ENCODE data around the gene REC114.

The REC114 gene

GRCh38 chr15:73607843-73608242 lies 164.9 kb downstream of the REC114 start:
- DNase-seq: no peak

DNA sequence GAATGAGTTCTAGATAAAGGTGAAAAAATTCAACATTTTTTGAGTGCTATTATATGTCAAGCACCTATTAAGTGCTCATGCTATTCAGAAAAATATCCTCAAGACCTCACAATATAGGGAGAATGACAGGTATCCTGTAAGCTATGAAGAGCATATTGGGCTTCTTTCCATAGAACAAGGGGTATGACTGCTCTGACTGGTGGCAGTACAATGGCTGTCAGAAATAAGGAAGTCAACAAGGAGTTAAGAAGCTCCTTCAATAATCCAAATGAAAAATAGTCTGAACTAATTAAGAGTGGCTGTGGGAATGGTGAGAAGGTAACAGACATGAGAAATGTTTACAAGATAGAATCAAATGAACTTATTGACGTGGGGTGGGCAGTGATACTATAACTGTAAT lies 165.5 kb downstream of the REC114 start:
- DNase-seq: no peak

DNA sequence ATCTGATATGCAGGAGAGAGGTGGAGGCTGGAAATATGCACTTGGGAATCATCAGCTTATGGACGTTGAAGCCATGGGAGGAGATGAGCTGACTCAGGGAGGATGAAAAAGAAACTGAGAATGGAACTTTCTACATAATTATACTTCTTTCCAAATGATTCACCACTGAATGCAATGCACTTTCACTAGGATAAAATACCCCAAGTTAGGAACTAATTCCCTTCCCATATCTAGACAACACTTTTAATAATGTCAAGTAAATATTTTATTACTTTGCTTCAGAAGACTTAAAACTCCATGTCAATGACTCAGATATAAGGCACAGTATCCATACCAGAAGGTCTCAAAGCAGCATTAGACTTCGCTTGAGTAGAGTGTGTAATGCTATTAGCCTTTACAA lies 166.0 kb downstream of the REC114 start:
- DNase-seq: no peak
